GM12878 (cell line): ENCODE data around the gene GPR107. TPM values are rescaled to one million over a fixed set of nuclear protein-coding genes. Genes with fewer than 3 reads are reported as not detected.

Experiments
- BACH1 ChIP-seq: fragments of 450-650 bp; IDR thresholded peaks from 2 replicates; pipeline ENCODE4 v1.6.1; 2017; ENCODE audit warnings: mild to moderate bottlenecking, borderline replicate concordance
- BHLHE40 ChIP-seq, 2 experiments: fragments of 450-650 bp in 1 of 2; IDR thresholded peaks; 2 replicates each; pipeline ENCODE4 v1.6.1; 2011 to 2017; ENCODE audit warnings: low read depth in 2 of 2, borderline replicate concordance in 1 of 2, improper control_type of control experiment in 1 of 2, low read length in 1 of 2, mild to moderate bottlenecking in 1 of 2
- CEBPZ ChIP-seq: fragments of 150-350 bp; IDR thresholded peaks from 2 replicates; pipeline ENCODE4 v1.6.1; 2016; ENCODE audit warnings: low read depth, low read length
- FOXM1 ChIP-seq: IDR thresholded peaks from 2 replicates; pipeline ENCODE4 v1.6.1; 2012; ENCODE audit warnings: low read depth, mild to moderate bottlenecking, inconsistent platforms, low read length, moderate library complexity
- HSF1 ChIP-seq: fragments of 150-350 bp; IDR thresholded peaks from 2 replicates; pipeline ENCODE4 v1.6.1; 2014; ENCODE audit warnings: mild to moderate bottlenecking, low read depth, low read length
- MXI1 ChIP-seq: fragments of 150-350 bp; IDR thresholded peaks from 2 replicates; pipeline ENCODE4 v1.6.1; 2011; ENCODE audit warnings: low read depth, mild to moderate bottlenecking, inconsistent platforms, low read length, improper control_type of control experiment
- NFXL1 ChIP-seq: fragments of 450-650 bp; IDR thresholded peaks from 2 replicates; pipeline ENCODE4 v1.6.1; 2017; ENCODE audit warnings: antibody characterized with exemption, mild to moderate bottlenecking, borderline replicate concordance
- NR2F1 ChIP-seq: fragments of 450-650 bp; conservative IDR thresholded peaks from 2 replicates; pipeline ENCODE4 v1.6.1; 2017; ENCODE audit warnings: mild to moderate bottlenecking
- PML ChIP-seq: IDR thresholded peaks from 2 replicates; pipeline ENCODE4 v1.6.1; 2012; ENCODE audit warnings: low read length, inconsistent platforms
- POLR2AphosphoS2 ChIP-seq: IDR thresholded peaks from 2 replicates; pipeline ENCODE4 v1.6.1; 2011; ENCODE audit warnings: low read depth, mild to moderate bottlenecking, low read length, improper control_type of control experiment, moderate library complexity
- PRDM15 ChIP-seq: fragments of 450-650 bp; formaldehyde crosslinking; IDR thresholded peaks from 2 replicates; pipeline ENCODE4 v1.4.0; 2020; ENCODE audit warnings: mild to moderate bottlenecking, moderate library complexity
- SMC3 ChIP-seq: IDR thresholded peaks from 2 replicates; pipeline ENCODE4 v1.6.1; 2011; ENCODE audit warnings: low read length, improper control_type of control experiment, borderline replicate concordance
- TBL1XR1 ChIP-seq: IDR thresholded peaks from 2 replicates; pipeline ENCODE4 v1.6.1; 2012; ENCODE audit warnings: low read depth, low read length, improper control_type of control experiment
- TCF3 ChIP-seq: IDR thresholded peaks from 2 replicates; pipeline ENCODE4 v1.6.1; 2012; ENCODE audit warnings: low read depth, mild to moderate bottlenecking, low read length, borderline replicate concordance; ENCODE audit not compliant: insufficient read depth
- ZNF687 ChIP-seq: fragments of 450-650 bp; IDR thresholded peaks from 2 replicates; pipeline ENCODE4 v1.6.1; 2017; ENCODE audit warnings: mild to moderate bottlenecking, moderate library complexity
- polyA plus RNA-seq, 11 experiments: library from polyadenylated mRNA; depleted of rRNA in 4 of 11; unstranded in 6 of 11; stranded (reverse) in 5 of 11; fragments of >200 nt; fragmentation: Nextera tagmentation in 4 of 11; fragmentation: Illumina TruSeq in 1 of 11; extraction: Ambion mirVana in 4 of 11; extraction: Trizol in 1 of 11; gene quantifications; 1 replicate in 1 of 11; 2 replicates in 10 of 11; pipeline versions ENCODE4 v1.2.1 to v1.2.3, GENCODE V29; 2011 to 2016; ENCODE audit warnings: inconsistent platforms in 2 of 11, missing spikeins in 2 of 11, low read depth in 1 of 11
- total RNA-seq, 4 experiments: library from RNA; depleted of rRNA in 3 of 4; stranded (reverse); fragments of >200 nt in 3 of 4; fragmentation: Illumina TruSeq in 1 of 4; extraction: Trizol in 1 of 4; gene quantifications; 2 replicates each; pipeline versions ENCODE4 v1.2.1 to v1.2.3, GENCODE V29; 2013 to 2021

GPR107 gene
- total and polyA plus RNA-seq, 10 of the 15 experiments (the other 5 are each of a cell fraction or from before 2014, with no cell fraction given): 2.7 to 21.4 (median 10.6) TPM

GRCh38 chr9:130023144-130023787 lies 30.4 kb upstream of the GPR107 start (continued):
- TF ChIP-seq POLR2AphosphoS2 (peak; percentile 80), TCF3 (0 out of 2 replicates have a peak, but pooled peaks have one; percentile 29), PRDM15 (CRISPR knock-in tag) (peak; percentile 73; the same call in 1 of the 2 replicates), ZNF687 (peak; percentile 73), NR2F1 (0 out of 2 replicates have a peak, but pooled peaks have one; percentile 17), SMC3 (peak; percentile 22; the same call in 1 of the 2 replicates), TBL1XR1 (peak; percentile 50; the same call in 1 of the 2 replicates), HSF1 (no peak), PML (peak; percentile 81), BHLHE40 (IDR thresholded peaks at IDR 0.05; ENCODE audit: borderline replicate concordance in 1 of 2, low read depth in 2 of 2, low read length in 1 of 2) (peak; percentile 18 to 71; a peak in 2 of 4 replicates), FOXM1 (peak; percentile 89), BACH1 (0 out of 2 replicates have a peak, but pooled peaks have one; percentile 29), MXI1 (peak; percentile 44), CEBPZ (no peak), NFXL1 (no peak)
